GM12878 (cell line): ENCODE measurements around the gene CCR8. TPM values are rescaled to one million over a fixed set of nuclear protein-coding genes. Genes with fewer than 3 reads are reported as not detected.

Source experiments
- ATAC-seq: fragments of 200-7000 bp; cut with Tn5 transposase; 3 replicates; pipeline ENCODE4 v1.9.1; 2020; ENCODE audit warnings: mild to moderate bottlenecking, moderate library complexity
- BruUV-seq: library from RNA; stranded (reverse); fragments of 400-500 nt; replicated peaks from 2 replicates; lab custom pipeline; 2021; lab: Mats Ljungman, UMichigan
- CTCF ChIA-PET: fragments of 300-600 bp; sonication (Branson Sonifier 250); formaldehyde crosslinking; extraction: SDS; loops from one replicate; lab custom pipeline; 2021; ENCODE audit warnings: inconsistent platforms; lab: Yijun Ruan, JAX
- POLR2A ChIA-PET: fragments of 350-600 bp; formaldehyde crosslinking; extraction: SDS; loops from one replicate; lab custom pipeline; 2021; ENCODE audit warnings: inconsistent platforms; lab: Charles Lee
- RAD21 ChIA-PET: fragments of 300-600 bp; sonication (Branson Sonifier 250); formaldehyde crosslinking; loops from one replicate; lab custom pipeline; 2023; ENCODE audit warnings: antibody characterized with exemption; ENCODE audit not compliant: unreplicated experiment; lab: Charles Lee
- SMC1A ChIA-PET: fragments of 300-600 bp; sonication (Branson Sonifier 250); formaldehyde crosslinking; loops from one replicate; lab custom pipeline; 2023; ENCODE audit not compliant: unreplicated experiment, uncharacterized antibody; lab: Charles Lee
- DNase-seq: peaks from one replicate; pipeline ENCODE4 v3.0.0-alpha.2; 2011; ENCODE audit warnings: low read depth, low spot score
- FAIRE-seq: peaks from 3 replicates; lab custom pipeline; 2011; peaks lifted over from hg19 to GRCh38; lab: Jason Lieb, UNC
- H2AFZ ChIP-seq: 2 replicates; pipeline ENCODE4 v1.6.0; 2011; ENCODE audit warnings: low read depth, low read length, control low read depth; ENCODE audit not compliant: control insufficient read depth
- H3K27ac ChIP-seq: 2 replicates; pipeline ENCODE4 v1.5.1; 2011; ENCODE audit warnings: control low read depth; ENCODE audit not compliant: control insufficient read depth, insufficient read depth
- H3K27me3 ChIP-seq, 2 experiments: replicated peaks in 1 of 2; 2 replicates each; pipeline versions ENCODE4 v1.6.0 to v1.6.1; 2011; ENCODE audit warnings: low read length in 1 of 2; ENCODE audit not compliant: control insufficient read depth in 2 of 2, insufficient read depth in 2 of 2
- H3K36me3 ChIP-seq, 2 experiments: 2 replicates each; pipeline ENCODE4 v1.5.1; 2011; ENCODE audit warnings: low read length in 1 of 2; ENCODE audit not compliant: control insufficient read depth in 2 of 2, insufficient read depth in 2 of 2
- H3K4me1 ChIP-seq: 2 replicates; pipeline ENCODE4 v1.6.1; 2011; ENCODE audit warnings: mild to moderate bottlenecking, low read length, moderate library complexity, mixed read lengths; ENCODE audit not compliant: control insufficient read depth, insufficient read depth
- H3K4me2 ChIP-seq: 2 replicates; pipeline ENCODE4 v1.6.0; 2011; ENCODE audit warnings: control low read depth; ENCODE audit not compliant: control insufficient read depth, insufficient read depth
- H3K4me3 ChIP-seq: fragments of 200-600 bp; sonication (generic); 2 replicates; pipeline ENCODE4 v1.5.1; 2016
- H3K79me2 ChIP-seq: 2 replicates; pipeline ENCODE4 v1.6.0; 2011; ENCODE audit warnings: low read length; ENCODE audit not compliant: control insufficient read depth, insufficient read depth
- H3K9ac ChIP-seq: 2 replicates; pipeline ENCODE4 v1.8.0; 2011; ENCODE audit warnings: low read length, control low read depth, mixed read lengths; ENCODE audit not compliant: control insufficient read depth, insufficient read depth
- H3K9me3 ChIP-seq: replicated peaks from 3 replicates; pipeline ENCODE4 v1.5.1; 2011; ENCODE audit warnings: mild to moderate bottlenecking, low read length; ENCODE audit not compliant: control insufficient read depth, insufficient read depth
- H4K20me1 ChIP-seq: 2 replicates; pipeline ENCODE4 v1.6.0; 2011; ENCODE audit not compliant: control insufficient read depth, insufficient read depth
- ATF3 ChIP-seq: IDR thresholded peaks from 2 replicates; pipeline ENCODE4 v1.6.1; 2011; ENCODE audit warnings: low read depth, mild to moderate bottlenecking, low read length, moderate library complexity, borderline replicate concordance; ENCODE audit errors: extremely low read depth
- BHLHE40 ChIP-seq, 2 experiments: fragments of 450-650 bp in 1 of 2; IDR thresholded peaks; 2 replicates each; pipeline ENCODE4 v1.6.1; 2011 to 2017; ENCODE audit warnings: low read depth in 2 of 2, borderline replicate concordance in 1 of 2, improper control_type of control experiment in 1 of 2, low read length in 1 of 2, mild to moderate bottlenecking in 1 of 2
- CBX3 ChIP-seq: fragments of 200-600 bp; sonication (generic); IDR thresholded peaks from 2 replicates; pipeline ENCODE4 v1.6.1; 2016; ENCODE audit warnings: low read depth, borderline replicate concordance
- CHD1 ChIP-seq: IDR thresholded peaks from 2 replicates; pipeline ENCODE4 v1.6.1; 2012; ENCODE audit warnings: low read depth, low read length, improper control_type of control experiment
- EGR1 ChIP-seq, 2 experiments: IDR thresholded peaks; 1 replicate in 1 of 2; 2 replicates in 1 of 2; pipeline ENCODE4 v1.6.1; 2011 to 2012; ENCODE audit warnings: low read depth in 2 of 2, low read length in 2 of 2, borderline replicate concordance in 1 of 2, mild to moderate bottlenecking in 1 of 2, moderate library complexity in 1 of 2
- ESRRA ChIP-seq: IDR thresholded peaks from 2 replicates; pipeline ENCODE4 v1.6.1; 2012; ENCODE audit warnings: mild to moderate bottlenecking, low read length, improper control_type of control experiment
- NFYB ChIP-seq: IDR thresholded peaks from 2 replicates; pipeline ENCODE4 v1.6.1; 2011; ENCODE audit warnings: low read depth, mild to moderate bottlenecking, low read length, improper control_type of control experiment, moderate library complexity; ENCODE audit not compliant: insufficient read depth
- POLR2AphosphoS2 ChIP-seq: IDR thresholded peaks from 2 replicates; pipeline ENCODE4 v1.6.1; 2011; ENCODE audit warnings: low read depth, mild to moderate bottlenecking, low read length, improper control_type of control experiment, moderate library complexity
- SP1 ChIP-seq: IDR thresholded peaks from one replicate; pipeline ENCODE4 v1.6.1; 2011; ENCODE audit warnings: low read depth, low read length
- ZNF207 ChIP-seq: fragments of 450-650 bp; IDR thresholded peaks from 2 replicates; pipeline ENCODE4 v1.6.1; 2014; ENCODE audit warnings: antibody characterized with exemption, mild to moderate bottlenecking, borderline replicate concordance
- WGBS: methylation state at CpG from one replicate; pipeline ENCODE4 v1.1.6; 2016; ENCODE audit warnings: low lambda C conversion rate; ENCODE audit not compliant: insufficient replicate concordance, insufficient coverage; ENCODE audit errors: missing lambda C conversion rate; 5-methylcytosine and 5-hydroxymethylcytosine counted together
- in situ Hi-C: fragments of 300-500 bp; cut with MboI; formaldehyde crosslinking; loops from 9 replicates; pipeline ENCODE4 v1.14.3; 2018; ENCODE audit warnings: mixed read lengths
- intact Hi-C: fragments of 100-400 bp; cut with micrococcal nuclease; formaldehyde crosslinking; loops from one replicate; pipeline ENCODE4 v1.14.2; 2022; ENCODE audit not compliant: unreplicated experiment
- polyA plus RNA-seq, 11 experiments: library from polyadenylated mRNA; depleted of rRNA in 4 of 11; unstranded in 6 of 11; stranded (reverse) in 5 of 11; fragments of >200 nt; fragmentation: Nextera tagmentation in 4 of 11; fragmentation: Illumina TruSeq in 1 of 11; extraction: Ambion mirVana in 4 of 11; extraction: Trizol in 1 of 11; gene quantifications; 1 replicate in 1 of 11; 2 replicates in 10 of 11; pipeline versions ENCODE4 v1.2.1 to v1.2.3, GENCODE V29; 2011 to 2016; ENCODE audit warnings: inconsistent platforms in 2 of 11, missing spikeins in 2 of 11, low read depth in 1 of 11
- total RNA-seq, 4 experiments: library from RNA; depleted of rRNA in 3 of 4; stranded (reverse); fragments of >200 nt in 3 of 4; fragmentation: Illumina TruSeq in 1 of 4; extraction: Trizol in 1 of 4; gene quantifications; 2 replicates each; pipeline versions ENCODE4 v1.2.1 to v1.2.3, GENCODE V29; 2013 to 2021

Gene CCR8
- total and polyA plus RNA-seq, 10 of the 15 experiments (the other 5 are each of a cell fraction or from before 2014, with no cell fraction given) = 5.2 to 28.8 (median 15.6) TPM

GRCh38 chr3:39286771-39287170 is 42.7 kb upstream of the CCR8 start:
- ChIA-PET RAD21 (interaction anchor here (0.7 to 12.6 kb wide), 12 partner anchors 9 to 287 kb away, joined by 3 to 456 read pairs (median 15); partner anchors contain the start of gene XIRP1), POLR2A (interaction anchor here (0.5 to 2.2 kb wide), 7 partner anchors 9 to 111 kb away, joined by 3 to 18 read pairs (median 4); no protein-coding TSS in a partner anchor), SMC1A (interaction anchor here (1.0 to 20.6 kb wide), 16 partner anchors 10 to 765 kb away, joined by 3 to 648 read pairs (median 15); partner anchors contain the start of genes CX3CR1 and XIRP1), CTCF (interaction anchor here (0.8 to 15.1 kb wide), 15 partner anchors 9 to 287 kb away, joined by 3 to 756 read pairs (median 39); partner anchors contain the start of genes CX3CR1, GORASP1, TTC21A and XIRP1)
- Histone ChIP-seq H3K9ac (no peak overlapping the region), H3K4me3 (no peak overlapping the region), H3K36me3 (no peaks in the 10 kb centered on the region), H3K4me1 (peaks cover 19% of the 10 kb centered on the region), H3K27me3 (no peaks in the 10 kb centered on the region), H3K4me2 (no peak overlapping the region), H3K9me3 (no peaks in the 10 kb centered on the region), H4K20me1 (no peaks in the 10 kb centered on the region), H3K79me2 (no peaks in the 10 kb centered on the region), H2AFZ (no peak overlapping the region), H3K27ac (no peak overlapping the region)
- DNase-seq (no peak), FAIRE-seq (no peak), ATAC-seq (no peak)
- no peak for TF ChIP-seq BHLHE40 (IDR thresholded peaks at IDR 0.05; ENCODE audit: borderline replicate concordance in 1 of 2, low read depth in 2 of 2, low read length in 1 of 2)
- TF ChIP-seq POLR2AphosphoS2 = no peak
- no peak for TF ChIP-seq ATF3
- TF ChIP-seq ESRRA = no peak
- TF ChIP-seq CBX3 = no peak
- TF ChIP-seq SP1 = no peak
- TF ChIP-seq CHD1 = no peak
- no peak for TF ChIP-seq NFYB
- no peak for TF ChIP-seq EGR1 (IDR thresholded peaks at IDR 0.05; ENCODE audit: borderline replicate concordance in 1 of 2, low read depth in 2 of 2, low read length in 2 of 2)
- TF ChIP-seq ZNF207 = no peak
- BruUV-seq = no TSS peak
- 76% methylated on average over 3 of the region's 3 CpGs for WGBS
- intact Hi-C loops (loop anchor here (10.0 kb wide), 1 partner anchor 552 kb away; no protein-coding TSS in a partner anchor), in situ Hi-C loops (loop anchor here (5.0 kb wide), 1 partner anchor 99 kb away; no protein-coding TSS in a partner anchor)
